ENCODE data around the gene PGM3.

DNA sequence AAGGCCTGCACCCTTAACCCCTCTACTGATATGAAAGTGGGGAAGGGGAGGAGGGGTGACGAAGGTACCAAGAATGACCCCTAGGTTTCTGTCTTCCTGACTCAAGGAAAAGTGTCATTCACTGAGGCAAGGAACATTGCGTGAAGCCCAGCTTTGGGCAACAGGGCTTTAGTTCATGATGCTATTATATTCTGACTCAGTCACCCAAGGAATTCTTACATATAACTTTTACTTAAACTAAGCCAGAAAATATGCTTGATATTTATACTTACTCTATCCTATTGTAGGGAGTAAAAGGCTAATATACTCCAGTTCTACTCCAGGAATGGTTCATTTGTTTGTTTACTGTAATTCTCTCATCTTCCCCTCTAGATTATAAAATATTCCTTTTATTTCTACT is 65.1 kb downstream of the PGM3 start:
- TF ChIP-seq, protein P1, sequence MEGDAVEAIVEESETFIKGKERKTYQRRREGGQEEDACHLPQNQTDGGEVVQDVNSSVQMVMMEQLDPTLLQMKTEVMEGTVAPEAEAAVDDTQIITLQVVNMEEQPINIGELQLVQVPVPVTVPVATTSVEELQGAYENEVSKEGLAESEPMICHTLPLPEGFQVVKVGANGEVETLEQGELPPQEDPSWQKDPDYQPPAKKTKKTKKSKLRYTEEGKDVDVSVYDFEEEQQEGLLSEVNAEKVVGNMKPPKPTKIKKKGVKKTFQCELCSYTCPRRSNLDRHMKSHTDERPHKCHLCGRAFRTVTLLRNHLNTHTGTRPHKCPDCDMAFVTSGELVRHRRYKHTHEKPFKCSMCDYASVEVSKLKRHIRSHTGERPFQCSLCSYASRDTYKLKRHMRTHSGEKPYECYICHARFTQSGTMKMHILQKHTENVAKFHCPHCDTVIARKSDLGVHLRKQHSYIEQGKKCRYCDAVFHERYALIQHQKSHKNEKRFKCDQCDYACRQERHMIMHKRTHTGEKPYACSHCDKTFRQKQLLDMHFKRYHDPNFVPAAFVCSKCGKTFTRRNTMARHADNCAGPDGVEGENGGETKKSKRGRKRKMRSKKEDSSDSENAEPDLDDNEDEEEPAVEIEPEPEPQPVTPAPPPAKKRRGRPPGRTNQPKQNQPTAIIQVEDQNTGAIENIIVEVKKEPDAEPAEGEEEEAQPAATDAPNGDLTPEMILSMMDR (IDR thresholded peaks at IDR 0.05) = no peak
- no peak for TF ChIP-seq POLR2A (IDR thresholded peaks at IDR 0.05)
